Activated CD4-positive, alpha-beta T cell treated with anti-CD3 and anti-CD28 coated beads, Interleukin-2, Interleukin-4, amounts not matched to agents 100 ng/mL and 50 ng/mL, durations not matched to agents 16 hours and 8 hours (primary cell): ENCODE data around the gene ANKS3.
A peak's percentile ranks its signal among the peaks of the same experiment; 100 is the strongest.

ENCODE experiments used
- DNase-seq: peaks from one replicate; pipeline ENCODE4 v3.0.0-alpha.2; 2020; ENCODE audit warnings: low spot score

The ANKS3 gene

DNA sequence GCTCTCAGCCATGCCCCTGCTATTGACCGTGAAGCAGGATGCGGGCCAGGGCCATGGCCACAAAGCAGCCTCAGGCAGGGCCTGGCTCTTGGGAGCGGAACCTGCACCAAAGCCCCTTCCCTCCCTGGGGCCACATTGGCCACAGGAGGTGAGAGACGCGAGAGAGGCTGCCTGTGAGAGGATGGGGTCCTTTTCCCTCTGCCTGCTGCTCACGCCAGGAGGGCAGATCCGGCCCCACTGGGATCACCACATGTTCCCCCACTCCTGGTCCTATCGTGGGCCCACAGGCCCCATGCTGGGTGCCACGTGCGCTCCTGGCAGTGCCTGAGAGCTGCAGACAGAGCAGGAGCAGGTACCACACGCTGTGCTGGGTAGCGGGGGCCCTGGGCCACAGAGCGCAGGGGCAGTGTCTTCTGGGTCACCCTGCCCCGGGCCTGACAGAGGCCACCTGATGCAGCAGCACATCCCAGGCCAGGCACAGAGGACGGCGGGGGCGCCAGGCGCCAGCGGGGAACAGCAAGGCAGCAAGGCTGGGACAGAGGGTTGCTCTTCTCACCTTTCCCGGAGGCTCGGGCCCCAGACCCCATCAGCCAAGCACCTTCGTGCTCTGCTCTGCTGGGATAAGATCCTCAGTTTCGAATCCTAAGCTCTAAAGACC, 49.9 kb downstream of the ANKS3 start:
- no peak for DNase-seq

DNA sequence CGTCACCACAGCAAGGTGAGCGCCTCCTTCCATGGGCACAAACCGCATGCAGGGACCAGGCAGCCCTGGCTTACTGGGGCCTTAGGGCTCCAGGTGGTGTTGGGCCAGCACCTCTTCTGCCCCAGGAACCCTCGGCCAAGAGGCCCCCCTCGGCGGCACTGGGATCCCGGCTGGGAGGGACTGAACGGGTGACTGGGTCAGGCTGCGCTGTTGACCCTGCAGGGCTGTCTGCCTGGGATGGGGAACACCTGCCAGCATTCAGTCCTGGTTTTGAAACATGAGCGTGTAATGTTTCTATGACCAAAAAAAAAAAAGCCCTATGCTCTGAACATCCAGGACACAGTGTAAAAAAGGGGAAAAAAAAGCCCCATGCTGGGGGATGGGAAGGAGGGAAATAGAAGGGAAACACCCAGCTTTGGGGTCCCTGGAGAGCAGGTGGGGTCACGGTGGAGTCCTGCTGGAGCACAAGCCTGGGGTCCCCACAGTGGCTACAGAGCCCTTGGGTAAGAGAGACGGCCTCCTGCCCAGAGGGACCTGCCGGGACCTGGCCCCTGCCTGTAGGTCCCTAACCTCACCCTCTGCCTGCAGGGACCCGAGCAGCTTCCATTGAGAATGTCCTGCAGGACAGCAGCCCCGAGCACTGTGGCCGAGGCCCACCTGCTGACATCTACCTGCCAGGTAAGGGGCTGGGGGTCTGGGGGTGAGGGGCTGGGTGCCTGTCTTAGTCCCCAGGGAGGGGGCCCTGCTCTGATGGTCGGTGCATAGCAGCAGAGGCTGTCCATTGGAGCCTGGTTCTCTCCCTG, 50.6 kb downstream of the ANKS3 start:
- no peak for DNase-seq

DNA sequence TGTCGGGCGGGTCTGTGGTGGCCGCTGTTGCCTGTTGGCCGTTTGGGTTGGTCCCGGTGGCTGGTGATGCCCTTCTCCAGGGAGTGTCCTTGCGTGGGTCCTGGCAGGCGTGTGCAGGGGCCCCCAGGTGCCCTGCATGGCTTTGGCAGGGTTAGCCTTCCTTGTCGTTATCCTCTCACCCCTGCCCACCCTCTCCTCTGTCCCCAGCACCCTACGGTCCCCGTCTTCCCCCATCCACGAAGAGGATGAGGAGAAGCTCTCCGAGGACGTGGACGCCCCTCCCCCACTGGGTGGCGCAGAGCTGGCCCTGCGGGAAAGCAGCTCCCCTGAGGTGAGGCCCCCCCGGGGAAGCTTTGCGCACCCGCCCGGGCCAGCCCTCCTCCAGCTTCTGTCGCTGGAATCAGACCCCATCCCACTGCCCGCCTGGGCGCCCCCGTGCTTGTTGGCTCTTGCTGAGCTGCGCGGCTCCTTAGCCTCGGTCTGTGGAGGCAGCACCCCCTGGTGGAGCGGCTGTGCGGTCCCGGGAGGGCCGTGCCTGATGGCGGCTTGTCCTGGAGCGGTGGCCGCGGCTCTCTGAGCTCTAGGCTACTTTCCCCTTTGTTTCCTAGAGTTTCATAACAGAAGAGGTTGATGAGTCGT, 51.3 kb downstream of the ANKS3 start:
- no peak for DNase-seq

DNA sequence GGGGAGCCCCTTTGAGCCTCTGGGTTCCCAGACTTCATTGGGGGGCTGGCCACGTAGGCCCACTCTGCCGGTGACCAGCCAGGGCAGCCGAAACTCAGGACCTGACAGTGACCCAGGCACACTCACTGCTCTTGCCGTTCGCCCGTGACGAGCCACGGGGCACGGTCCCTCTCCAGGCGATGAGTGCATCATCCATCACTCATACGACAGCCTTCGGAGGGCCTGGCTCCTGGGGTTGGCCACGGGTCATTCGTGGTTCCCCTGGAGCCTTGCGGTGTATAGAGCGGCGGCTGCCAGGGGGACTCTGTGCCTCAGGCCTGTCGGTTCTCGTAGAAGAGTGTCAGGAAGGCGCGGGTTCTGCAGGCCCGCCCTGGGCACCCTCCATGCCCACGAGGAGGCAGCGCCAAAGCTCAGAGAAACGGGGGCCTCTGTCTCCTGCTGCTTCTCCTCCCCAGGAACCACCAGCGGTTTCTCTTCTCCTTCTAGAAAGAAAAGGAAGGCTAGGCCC, 51.9 kb downstream of the ANKS3 start:
- no peak for DNase-seq

DNA sequence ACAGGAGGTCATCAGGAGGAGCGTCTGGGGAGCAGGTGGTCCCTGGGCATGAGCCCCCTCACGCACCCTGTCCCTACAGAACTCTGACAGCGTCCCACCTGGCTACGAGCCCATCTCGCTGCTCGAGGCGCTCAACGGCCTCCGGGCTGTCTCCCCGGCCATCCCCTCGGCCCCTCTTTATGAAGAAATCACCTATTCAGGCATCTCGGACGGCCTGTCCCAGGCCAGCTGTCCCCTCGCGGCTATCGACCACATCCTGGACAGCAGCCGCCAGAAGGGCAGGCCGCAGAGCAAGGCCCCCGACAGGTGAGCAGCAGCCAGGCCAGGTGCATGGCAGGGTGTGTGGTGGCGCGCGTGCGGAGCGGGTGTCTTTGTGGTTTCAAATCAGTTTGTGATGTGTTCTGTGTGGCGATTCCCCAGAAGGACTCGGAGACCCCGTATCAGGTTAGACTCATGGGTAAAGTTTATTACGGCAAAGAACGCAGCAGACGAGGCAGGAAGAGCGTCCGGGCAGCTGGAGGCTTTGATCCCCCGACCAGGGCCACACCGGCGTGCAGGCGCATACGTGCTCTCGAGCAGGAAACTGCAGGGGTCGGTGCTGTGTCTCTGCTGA, 52.5 kb downstream of the ANKS3 start:
- no peak for DNase-seq

DNA sequence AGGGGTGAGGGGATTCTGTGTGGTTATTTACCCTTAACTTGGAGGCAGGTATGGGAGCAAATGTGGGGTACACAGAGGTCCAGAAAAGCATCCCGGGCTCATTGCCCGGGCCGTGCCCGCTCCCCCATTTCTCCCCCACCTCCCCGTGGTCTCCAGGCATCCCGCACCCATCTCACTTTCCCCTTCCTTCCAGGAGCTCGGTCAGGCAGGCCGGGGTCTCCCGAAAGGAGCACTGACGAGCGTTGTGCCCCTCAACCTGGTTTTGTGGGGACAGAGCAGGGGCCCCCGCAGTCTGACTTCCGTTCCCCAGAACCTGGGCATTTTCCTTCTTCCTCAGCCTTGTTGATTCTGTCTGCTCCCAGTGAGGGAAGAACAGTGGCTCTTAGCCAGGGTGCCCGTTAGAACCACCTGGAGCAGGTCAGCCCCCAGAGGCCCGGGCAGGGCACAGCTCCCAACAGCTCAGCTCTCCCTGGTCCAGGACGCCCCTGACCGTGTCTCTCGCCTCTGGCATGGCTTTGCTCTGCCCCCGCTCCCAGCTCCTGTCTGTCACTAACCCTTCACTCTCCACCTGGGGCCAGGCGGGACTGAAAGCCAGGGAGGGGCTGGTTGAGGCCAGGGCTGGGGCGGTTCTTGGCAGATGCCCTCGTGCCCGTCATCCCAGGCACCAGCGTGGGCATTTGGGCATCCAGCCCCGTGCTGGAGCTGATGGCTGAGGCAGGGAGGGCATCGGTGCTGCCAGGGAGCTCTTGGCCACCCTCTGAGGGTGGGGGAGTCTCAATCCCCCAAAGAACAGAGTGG, 53.2 kb downstream of the ANKS3 start:
- no peak for DNase-seq

DNA sequence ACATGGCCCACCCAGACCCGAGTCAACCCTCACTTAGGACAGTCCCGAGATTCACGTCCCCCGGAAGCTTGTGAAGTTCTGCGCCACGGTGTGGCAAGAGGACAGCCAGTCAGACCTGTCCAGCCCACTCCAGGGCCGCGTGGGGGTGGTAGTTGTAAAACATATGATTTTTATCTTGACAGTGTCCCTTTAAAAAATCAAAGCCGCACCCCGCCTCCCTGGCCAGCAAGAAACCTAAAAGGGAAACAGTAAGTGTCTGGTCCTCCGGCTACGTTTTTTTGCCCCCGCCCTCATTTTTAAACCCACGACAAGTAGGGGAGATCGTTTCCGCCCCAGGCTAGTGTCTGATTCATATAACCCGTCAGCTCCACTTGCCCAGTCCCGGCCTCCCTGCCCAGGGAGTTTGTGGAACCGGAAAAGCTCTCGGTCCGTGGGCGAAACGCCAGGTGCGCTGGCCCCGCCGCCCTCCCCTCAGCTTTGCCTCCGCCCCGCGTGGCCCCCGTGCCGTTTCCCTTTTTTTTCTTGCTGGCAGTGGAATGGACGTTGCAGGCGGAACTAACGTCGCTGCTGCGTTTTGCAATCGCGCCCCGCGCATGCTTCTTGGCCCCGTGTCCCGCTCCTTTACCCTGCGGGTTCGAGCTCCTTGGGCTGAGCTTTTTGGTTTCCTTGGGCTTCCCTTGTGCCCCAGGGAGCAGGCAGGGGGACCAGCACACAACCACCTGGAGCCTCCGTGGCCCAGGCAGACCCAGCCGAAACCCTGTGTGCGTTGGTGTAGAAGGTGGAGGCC, 54.0 kb downstream of the ANKS3 start:
- no peak for DNase-seq

DNA sequence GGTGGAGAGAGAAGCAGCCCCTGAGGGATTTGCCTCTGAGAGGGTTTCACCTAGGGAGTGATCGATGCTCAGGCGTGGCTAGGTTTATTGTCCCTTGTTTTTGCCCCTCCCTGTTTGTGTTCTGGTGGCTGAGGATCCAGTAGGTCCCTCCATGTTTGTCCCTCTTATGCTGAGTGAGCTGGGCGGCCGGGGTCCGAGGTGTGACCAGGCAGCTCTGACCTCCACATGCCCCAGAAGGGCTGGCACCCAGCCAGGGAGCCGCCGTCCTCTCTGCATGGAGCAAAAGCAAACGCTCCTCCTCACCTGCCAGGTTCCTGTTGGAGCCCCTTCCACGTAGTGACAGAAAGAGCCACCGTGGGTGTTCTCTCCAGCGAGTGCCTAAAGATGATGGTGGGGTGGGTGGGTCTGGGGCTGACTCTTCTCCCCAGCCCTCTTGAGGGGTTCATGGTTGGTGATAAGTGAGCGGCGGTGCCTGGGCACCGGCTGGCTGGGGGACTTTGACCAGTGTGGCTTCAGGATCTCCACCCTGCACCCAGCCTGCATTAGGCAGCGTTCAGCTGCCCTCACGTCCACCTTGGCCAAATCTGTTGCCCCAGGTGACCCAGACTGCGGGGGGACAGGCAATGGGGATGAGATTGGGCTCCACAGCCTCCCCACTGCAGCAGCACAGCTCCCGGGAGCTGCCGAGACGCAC, 54.8 kb downstream of the ANKS3 start:
- DNase-seq = no peak

DNA sequence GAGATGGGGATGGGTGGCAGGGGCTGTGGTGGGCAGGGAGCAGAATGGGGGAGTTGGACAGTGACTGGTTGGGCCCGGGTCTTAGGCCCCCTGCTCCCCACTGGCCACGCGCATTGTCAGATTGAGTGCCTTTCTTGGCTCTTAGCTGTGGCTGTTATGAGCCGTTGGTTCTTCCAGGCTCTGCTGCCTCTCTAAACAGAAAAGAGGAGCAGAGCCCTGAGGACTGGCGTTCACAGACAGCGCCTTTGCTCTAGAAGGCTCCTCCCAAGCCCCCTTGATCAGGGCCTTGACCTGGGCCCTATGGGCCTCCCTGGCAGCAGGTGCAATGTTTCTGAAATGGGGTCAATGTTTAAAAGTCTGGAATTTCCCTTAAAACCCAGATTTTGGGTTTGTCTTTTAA, 55.5 kb downstream of the ANKS3 start:
- DNase-seq = no peak

DNA sequence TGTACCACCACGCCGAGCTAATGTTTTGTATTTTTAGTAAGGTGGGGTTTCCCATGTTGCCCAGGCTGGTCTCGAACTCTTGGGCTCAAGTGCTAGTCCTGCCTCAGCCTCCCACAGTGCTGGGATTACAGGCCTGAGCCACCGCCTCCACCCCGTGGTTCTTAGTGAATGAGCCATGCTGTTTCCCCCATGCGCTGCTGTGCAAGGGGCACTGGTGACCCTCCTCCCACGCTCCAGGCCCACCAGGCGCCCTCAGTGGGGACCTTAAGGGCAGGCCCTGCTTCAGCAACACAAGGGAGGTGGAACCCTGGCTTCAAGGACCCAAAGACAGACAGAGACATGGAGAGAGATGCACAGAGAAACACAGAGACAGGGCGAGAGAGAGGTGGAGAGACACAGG, 56.1 kb downstream of the ANKS3 start:
- no peak for DNase-seq

DNA sequence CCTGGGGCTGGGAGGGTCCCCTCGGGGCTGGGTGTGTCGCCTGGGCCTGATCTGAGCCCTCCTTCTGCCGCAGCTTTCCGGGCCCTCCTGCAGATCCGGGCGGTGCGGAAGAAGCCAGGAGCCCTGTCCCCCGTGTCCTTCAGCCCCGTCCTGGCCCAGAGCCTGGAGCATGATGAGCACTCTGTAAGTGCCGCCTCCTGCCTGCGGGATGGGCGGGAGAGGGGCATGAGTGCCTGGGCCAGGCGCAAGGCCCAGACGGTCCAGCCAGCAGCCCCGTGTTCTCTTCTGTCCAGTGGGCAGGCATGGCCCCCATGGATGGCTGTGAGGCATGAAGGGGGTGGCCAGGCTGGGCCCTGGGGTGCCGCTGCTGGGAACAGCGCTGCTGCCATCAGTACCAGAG, 56.7 kb downstream of the ANKS3 start:
- no peak for DNase-seq

DNA sequence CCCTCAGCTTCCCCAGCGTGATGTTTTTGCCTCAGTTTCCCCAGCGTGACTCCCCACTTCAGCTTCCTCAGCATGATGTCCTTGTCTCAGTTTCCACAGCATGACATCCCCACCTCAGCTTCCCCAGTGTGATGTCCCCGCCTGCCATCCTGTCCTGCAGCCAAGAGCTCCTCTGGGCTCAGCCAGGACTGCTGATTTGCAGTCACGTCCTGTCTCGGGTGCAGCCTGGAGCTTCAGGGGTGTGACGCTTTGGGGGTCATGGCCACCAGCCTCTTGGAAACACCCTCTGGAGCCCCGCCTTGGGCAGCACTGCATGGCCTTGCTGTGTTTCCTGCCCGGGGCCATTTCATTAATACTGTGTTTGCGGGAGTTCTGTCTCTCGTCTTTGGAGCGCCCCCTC, 57.2 kb downstream of the ANKS3 start:
- DNase-seq = no peak

DNA sequence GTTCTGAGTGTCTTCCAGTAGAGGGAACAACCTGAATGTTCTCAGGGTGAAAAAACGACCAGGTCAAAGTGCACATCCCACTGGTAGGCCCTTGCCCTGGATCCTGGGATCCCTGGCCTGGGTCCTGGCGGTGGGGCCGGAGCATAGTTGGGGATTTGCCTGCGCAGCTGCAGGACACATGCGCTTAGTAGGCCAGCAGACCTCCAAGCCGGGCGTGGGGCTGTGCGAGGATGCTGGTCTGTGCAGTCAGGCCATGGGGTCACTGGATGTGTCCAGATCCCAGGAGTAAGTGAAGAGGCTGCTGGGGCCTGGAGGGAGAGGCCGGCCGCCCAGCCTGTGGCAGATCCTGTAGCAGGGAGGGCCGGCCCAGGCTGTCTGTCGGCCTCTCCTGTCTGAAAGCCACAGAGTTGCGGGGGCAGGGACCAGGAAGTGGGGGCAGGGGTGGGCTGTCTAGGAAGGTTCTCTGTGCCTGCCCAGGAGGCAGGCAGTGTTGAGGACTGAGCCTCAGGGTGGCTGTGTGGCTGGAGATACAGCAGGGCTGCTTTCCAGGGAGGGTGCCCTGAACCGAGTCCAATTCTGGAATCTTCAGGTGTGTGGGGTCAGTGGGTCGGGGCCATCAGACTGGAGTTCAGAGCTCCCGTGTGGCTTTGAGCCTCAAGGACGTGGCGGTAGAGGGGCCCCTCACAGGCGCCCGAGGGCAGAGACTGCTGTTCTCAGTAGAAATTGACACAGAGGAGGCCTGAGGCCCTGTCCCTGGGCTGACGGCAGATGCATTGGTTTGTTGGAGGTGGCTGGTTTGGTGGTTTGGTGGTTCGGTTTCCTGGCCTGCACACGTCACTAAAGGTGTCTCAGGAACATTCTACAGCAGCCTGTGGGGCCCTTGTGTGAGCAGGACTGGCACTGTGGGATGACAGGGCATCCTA, 57.9 kb downstream of the ANKS3 start:
- peak; percentile 72 for DNase-seq

DNA sequence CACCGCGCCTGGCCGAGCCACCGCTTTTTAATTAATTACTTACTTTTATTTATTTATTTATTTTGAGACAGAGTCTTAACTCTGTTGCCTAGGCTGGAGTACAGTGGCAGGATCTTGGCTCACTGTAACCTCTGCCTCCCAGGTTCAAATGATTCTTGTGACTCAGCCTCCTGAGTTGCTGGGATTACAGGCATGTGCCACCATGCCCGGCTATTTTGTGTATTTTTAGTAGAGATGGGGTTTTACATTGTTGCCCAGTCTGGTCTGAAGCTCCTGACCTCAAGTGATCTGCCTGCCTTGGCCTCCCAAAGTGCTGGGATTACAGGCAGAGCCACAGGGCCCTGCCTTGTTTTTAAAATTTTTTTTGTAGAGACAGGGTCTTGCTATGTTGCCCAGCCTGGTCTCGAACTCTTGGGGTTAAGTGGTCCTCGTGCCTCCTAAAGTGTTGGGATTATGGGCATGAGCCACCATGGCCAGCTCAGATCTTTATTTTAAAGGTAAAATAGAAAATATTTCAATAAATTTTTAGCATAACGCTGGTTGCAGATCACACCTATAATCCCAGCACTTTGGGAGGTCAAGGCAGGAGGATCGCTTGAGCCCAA, 59.0 kb downstream of the ANKS3 start:
- DNase-seq = no peak

DNA sequence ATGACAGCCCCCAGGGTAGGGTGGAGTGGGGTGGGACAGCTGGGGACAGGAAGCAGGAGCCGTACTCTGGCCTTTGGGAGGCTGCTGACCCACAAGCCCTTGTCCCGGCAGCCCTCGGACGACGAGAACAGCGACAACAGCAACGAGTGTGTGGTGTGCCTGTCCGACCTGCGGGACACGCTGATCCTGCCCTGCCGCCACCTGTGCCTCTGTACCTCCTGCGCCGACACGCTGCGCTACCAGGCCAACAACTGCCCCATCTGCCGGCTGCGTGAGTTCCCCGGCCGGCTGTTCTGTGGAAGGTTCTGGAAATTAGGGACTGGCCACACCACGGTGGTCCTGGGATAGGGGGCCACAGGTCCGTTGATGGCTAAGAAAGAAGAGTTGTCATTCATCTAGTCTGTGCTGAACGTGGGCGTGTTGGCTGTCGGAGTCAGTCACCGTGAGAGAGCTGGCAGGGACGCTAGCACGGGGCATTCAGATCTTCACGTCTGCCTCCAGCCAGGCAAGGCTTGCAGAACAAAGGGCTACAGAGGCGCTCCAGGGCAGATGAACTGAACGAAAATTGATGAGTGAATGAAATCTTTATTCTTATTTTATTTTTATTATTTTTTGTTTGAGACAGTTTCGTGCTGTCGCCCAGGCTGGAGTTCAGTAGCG, 60.6 kb downstream of the ANKS3 start:
- no peak for DNase-seq

DNA sequence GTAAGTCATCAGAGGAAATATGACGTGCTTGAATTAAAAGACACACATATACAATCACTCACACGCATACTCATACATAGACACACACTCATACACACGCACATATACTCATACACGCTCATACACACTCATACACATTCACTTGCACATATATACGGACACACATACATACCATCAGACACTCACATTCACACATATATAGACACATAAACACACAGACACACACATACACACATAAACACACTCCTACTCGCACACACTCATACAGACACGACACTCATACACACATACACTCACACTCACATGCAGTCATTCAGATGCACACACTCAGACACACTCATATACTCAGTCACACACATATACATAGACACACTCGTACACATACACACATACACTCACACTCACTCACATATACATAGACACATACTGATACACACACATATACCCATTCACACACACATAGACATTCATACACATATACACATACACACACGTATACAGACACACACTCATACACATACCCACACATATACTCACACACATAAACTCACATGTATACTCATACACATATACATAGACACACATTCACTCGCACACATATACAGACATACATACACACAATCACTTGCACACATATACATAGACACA, 65.6 kb downstream of the ANKS3 start:
- no peak for DNase-seq

DNA sequence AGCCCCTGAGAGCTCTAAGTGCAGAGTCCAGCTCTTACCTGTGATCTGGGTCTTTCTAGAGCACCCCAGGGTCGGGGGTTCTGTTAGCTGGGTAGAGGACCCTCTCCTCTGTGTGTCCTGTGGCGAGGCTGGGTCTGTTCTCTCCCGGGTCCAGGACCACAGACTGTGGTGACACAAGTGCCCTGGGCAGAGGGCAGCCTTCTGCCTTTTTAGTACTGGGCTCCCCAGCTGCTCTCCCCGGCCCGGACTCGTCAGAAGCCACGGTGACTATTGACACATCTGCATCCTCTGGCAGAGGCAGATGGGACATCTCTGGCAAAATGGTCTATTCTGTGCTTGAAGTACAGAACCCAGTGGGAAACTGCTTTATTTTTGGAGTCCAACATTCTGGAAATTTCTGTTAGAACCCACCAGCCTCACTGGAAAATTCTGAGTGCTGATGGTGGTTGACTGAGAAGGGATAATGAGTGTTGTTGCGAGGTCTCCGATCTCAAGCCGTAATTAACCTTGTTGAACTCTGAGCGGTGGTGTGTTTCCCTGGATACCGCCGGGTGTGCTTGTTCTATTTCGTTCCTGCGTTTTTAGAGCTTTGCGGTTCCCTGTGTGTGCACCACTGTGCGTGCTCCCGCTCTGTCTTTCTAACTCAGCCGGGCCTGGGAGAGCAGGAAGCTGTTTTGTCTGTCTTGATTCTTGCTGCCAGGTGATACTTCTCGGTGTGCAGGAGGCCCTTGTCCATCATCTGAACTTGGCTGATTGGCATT, 66.7 kb downstream of the ANKS3 start:
- no peak for DNase-seq
